ENCODE results near the gene FSTL5.
"Not testable (repeated sequence)": the region's sequence is repeated elsewhere in the genome, so short reads cannot be mapped to it uniquely, and the experiment has no call there.

The FSTL5 gene

DNA sequence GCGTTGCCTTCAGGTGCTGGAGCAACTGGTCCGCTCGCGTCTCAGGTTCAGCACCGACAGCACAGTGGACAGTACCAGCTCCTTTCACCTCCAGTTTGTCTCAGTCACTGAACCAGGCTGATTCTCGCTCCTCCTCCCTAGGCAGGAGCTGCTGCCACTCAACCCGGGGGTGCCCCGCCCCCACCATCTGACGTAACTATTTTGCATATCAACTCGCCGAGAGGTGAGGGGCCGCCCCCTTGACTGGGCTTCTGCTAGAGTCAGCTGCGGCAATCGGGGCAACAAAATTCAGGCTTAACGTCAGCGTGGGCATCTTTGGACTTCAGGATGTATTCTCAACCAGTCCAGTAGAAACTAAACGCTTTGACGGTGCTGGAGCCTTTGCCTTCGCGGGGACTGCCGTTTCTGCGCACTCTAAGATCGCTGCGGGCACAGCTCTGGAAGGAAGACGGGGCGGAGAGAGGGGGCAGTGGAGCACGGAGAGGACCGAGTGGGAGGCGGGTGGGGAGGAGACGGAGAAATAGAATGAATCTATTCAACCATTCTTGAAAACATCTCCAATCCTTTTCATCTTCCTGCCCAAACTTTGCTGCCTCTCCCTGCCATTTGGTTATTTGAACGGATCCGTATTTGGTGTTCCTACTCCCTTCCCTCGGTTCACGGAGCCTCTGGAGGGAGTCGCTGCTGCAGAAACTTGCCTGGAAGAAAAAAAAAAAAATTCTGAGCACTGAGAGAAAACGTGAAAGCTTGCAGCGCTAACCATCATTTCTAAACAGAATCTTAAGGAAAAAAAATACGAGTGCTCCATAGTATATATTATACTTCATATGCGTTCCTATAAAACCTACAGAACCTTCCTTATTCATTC lies at the start of gene FSTL5:
Gene FSTL5 (minus strand): TSS at position 109 of the 868 bp plus-strand sequence. CDS start 52,604 bp downstream, outside the sequence.
- in situ Hi-C loops (cut with HindIII; ENCODE audit: low sequenced_read_pairs) = no loop called here
- TF ChIP-seq, protein P1, sequence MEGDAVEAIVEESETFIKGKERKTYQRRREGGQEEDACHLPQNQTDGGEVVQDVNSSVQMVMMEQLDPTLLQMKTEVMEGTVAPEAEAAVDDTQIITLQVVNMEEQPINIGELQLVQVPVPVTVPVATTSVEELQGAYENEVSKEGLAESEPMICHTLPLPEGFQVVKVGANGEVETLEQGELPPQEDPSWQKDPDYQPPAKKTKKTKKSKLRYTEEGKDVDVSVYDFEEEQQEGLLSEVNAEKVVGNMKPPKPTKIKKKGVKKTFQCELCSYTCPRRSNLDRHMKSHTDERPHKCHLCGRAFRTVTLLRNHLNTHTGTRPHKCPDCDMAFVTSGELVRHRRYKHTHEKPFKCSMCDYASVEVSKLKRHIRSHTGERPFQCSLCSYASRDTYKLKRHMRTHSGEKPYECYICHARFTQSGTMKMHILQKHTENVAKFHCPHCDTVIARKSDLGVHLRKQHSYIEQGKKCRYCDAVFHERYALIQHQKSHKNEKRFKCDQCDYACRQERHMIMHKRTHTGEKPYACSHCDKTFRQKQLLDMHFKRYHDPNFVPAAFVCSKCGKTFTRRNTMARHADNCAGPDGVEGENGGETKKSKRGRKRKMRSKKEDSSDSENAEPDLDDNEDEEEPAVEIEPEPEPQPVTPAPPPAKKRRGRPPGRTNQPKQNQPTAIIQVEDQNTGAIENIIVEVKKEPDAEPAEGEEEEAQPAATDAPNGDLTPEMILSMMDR (IDR thresholded peaks at IDR 0.05; ENCODE audit: low read depth, low read length, missing control alignments) = no peak
- DNase-seq (ENCODE audit: low read depth) = peak; percentile 57
- peak within 1 kb of the TSS; percentile 59 for H3K4me3 ChIP-seq (ENCODE audit: low read depth, low read length)

DNA sequence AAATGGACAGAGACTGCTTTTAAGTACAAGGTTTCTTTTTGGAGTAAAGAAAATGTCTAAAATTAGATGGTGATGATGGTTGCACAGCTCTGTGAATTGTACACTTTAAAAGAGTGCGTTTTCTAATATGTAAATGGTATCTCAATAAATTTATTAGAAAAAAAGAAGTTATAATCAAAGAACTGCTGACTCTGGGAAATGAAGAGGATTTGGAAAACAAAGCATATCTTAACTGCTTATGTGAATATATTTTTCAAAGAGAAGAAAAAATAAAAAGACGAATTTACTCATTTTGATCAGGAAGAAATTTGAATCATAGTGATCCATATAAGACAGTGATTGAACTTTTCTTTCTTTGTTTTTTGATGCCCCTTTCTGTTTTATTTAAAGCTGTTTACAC lies 45.9 kb upstream of the FSTL5 start:
- no peak for DNase-seq (ENCODE audit: low read depth)
- in situ Hi-C loops (cut with HindIII; ENCODE audit: low sequenced_read_pairs) = no loop called here
- H3K4me3 ChIP-seq (ENCODE audit: low read depth, low read length) = no peak overlapping the region
- TF ChIP-seq, protein P1 (IDR thresholded peaks at IDR 0.05; ENCODE audit: low read depth, low read length, missing control alignments) = no peak

GRCh38 chr4:162203478-162203877 lies 39.7 kb upstream of the FSTL5 start:
- in situ Hi-C loops (cut with HindIII; ENCODE audit: low sequenced_read_pairs); DNase-seq (ENCODE audit: low read depth); H3K4me3 ChIP-seq (ENCODE audit: low read depth, low read length): not testable (repeated sequence)

DNA sequence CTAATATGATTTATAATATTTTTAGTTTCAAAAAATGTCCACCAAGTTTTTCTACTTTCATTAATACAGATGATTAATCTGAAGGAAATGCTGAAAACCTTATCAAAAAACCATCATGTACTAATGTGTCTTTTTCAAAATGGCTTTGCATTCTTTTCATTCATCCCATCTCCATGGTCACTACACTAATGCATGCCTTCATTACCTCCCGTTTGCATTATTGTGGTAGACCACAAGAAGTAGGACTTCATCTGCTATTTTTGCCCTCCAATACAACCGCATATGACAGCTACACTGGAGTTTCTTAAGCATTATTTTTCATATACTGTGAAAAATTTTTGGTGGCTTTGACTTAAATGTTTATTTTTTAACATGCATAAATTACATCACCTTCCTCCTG lies 37.9 kb upstream of the FSTL5 start:
- in situ Hi-C loops (cut with HindIII; ENCODE audit: low sequenced_read_pairs) = no loop called here
- H3K4me3 ChIP-seq (ENCODE audit: low read depth, low read length) = no peak overlapping the region
- DNase-seq (ENCODE audit: low read depth) = peak; percentile 84
- TF ChIP-seq, protein P1 (IDR thresholded peaks at IDR 0.05; ENCODE audit: low read depth, low read length, missing control alignments) = no peak

DNA sequence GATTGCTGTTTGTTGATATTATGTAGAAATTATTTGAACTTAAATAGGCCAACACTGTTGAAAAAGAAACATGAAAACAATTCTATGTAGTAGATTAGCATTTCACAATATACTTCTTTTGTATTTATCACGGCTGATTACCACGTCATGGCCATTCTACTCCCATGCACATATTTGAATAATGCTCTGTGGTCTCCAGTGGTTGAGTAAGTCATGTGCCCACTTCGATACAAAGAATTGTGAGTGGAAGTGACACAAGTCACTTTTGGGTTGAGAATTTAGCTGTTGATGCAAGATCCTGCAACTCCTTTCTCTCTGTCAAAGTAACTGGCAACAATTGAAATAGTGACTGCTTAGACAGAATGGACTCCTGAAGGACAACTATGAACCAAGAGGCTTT lies 6.7 kb upstream of the FSTL5 start:
- in situ Hi-C loops (cut with HindIII; ENCODE audit: low sequenced_read_pairs) = no loop called here
- DNase-seq (ENCODE audit: low read depth) = no peak
- H3K4me3 ChIP-seq (ENCODE audit: low read depth, low read length) = no peak overlapping the region
- TF ChIP-seq, protein P1 (IDR thresholded peaks at IDR 0.05; ENCODE audit: low read depth, low read length, missing control alignments) = no peak

DNA sequence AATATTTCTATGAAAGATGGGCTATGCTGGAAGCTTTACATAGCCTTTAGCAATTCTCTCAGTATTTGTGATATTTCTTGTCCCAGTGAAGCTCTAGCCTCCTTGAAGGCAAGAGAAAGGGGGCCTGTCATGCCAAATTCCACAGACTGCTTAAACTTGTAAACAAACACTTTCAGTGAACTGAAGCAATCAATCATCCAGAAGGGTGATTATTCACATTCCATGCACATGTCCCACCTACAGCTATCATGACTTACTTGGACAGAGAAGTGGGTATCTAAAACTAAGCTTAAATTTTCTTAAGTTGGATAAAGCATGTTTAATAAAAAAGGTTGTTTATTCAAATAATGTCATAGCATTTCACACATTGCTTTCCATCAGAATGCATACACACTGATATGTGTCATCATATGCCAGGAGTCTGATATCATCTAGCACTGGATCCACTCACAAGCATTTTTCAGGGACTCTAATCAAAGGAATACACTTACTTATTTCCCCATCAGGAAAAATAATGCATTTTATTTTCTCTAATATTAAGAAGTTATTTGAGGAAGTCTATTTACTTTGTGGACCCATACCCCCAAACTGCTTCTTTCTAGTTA lies 1.2 kb upstream of the FSTL5 start:
- in situ Hi-C loops (cut with HindIII; ENCODE audit: low sequenced_read_pairs) = no loop called here
- H3K4me3 ChIP-seq (ENCODE audit: low read depth, low read length) = peak overlapping the region; percentile 59
- DNase-seq (ENCODE audit: low read depth) = no peak
- TF ChIP-seq, protein P1 (IDR thresholded peaks at IDR 0.05; ENCODE audit: low read depth, low read length, missing control alignments) = no peak

GRCh38 chr4:162162672-162163071 lies 1.1 kb downstream of the FSTL5 start:
- H3K4me3 ChIP-seq (ENCODE audit: low read depth, low read length) = no peak overlapping the region
- TF ChIP-seq, protein P1 (IDR thresholded peaks at IDR 0.05; ENCODE audit: low read depth, low read length, missing control alignments) = no peak
- in situ Hi-C loops (cut with HindIII; ENCODE audit: low sequenced_read_pairs) = no loop called here
- no peak for DNase-seq (ENCODE audit: low read depth)
